RWPE2 (cell line): Measurements from ENCODE around the gene TRAM1L1.

Experiments
- ATAC-seq: fragments of 200-7000 bp; cut with Tn5 transposase; 3 replicates; pipeline ENCODE4 v1.9.1; 2021; ENCODE audit warnings: low read depth
- DNase-seq: peaks from one replicate; pipeline ENCODE4 v3.0.0-alpha.2; 2020; ENCODE audit warnings: low spot score
- H3K27ac ChIP-seq: fragments of 450-650 bp; 2 replicates; pipeline ENCODE4 v1.5.1; 2017; ENCODE audit warnings: mild to moderate bottlenecking; ENCODE audit not compliant: poor library complexity, severe bottlenecking
- H3K27me3 ChIP-seq: fragments of 250-450 bp; sonication (Bioruptor Pico); 2 replicates; pipeline ENCODE4 v1.5.1; 2021; ENCODE audit warnings: mild to moderate bottlenecking, moderate library complexity; ENCODE audit not compliant: insufficient read depth, poor library complexity, severe bottlenecking
- H3K36me3 ChIP-seq: fragments of 250-450 bp; sonication (Bioruptor Pico); 2 replicates; pipeline ENCODE4 v1.5.1; 2020; ENCODE audit warnings: low read depth, mild to moderate bottlenecking, moderate library complexity
- H3K4me1 ChIP-seq: fragments of 250-450 bp; sonication (Bioruptor Pico); 2 replicates; pipeline ENCODE4 v1.5.1; 2021; ENCODE audit warnings: mild to moderate bottlenecking, moderate library complexity; ENCODE audit not compliant: insufficient read depth, poor library complexity, severe bottlenecking
- H3K4me3 ChIP-seq: fragments of 250-450 bp; sonication (Bioruptor Pico); 2 replicates; pipeline ENCODE4 v1.5.1; 2021; ENCODE audit warnings: mild to moderate bottlenecking, moderate library complexity; ENCODE audit not compliant: severe bottlenecking
- H3K9me3 ChIP-seq: fragments of 250-450 bp; sonication (Bioruptor Pico); 2 replicates; pipeline ENCODE4 v1.5.1; 2021; ENCODE audit warnings: mild to moderate bottlenecking, moderate library complexity; ENCODE audit not compliant: severe bottlenecking
- CTCF ChIP-seq: fragments of 450-650 bp; IDR thresholded peaks from one replicate; pipeline ENCODE4 v1.5.1; 2017; ENCODE audit warnings: mild to moderate bottlenecking, moderate library complexity; ENCODE audit not compliant: poor library complexity, severe bottlenecking

Gene TRAM1L1

GRCh38 chr4:117084866-117085701 is at the start of gene TRAM1L1:
Gene TRAM1L1, minus strand, starts transcription at chr4:117085576. Its CDS starts 183 bp downstream, at chr4:117085393.
- Histone ChIP-seq H3K9me3 (no peaks in the 10 kb centered on the region), H3K27me3 (no peaks in the 10 kb centered on the region), H3K36me3 (no peaks in the 10 kb centered on the region), H3K4me3 (peak within 1 kb of the TSS; percentile 75), H3K27ac (no peak within 1 kb of the TSS), H3K4me1 (no peaks in the 10 kb centered on the region)
- TF ChIP-seq CTCF, result peak; percentile 20
- peak; percentile 83 for ATAC-seq
- peak; percentile 45 for DNase-seq

- no peaks in the 10 kb centered on the region for H3K27me3 ChIP-seq
- H3K27ac ChIP-seq, result no peak overlapping the region
- no peak for DNase-seq
- H3K9me3 ChIP-seq, result no peaks in the 10 kb centered on the region
- H3K4me1 ChIP-seq, result no peaks in the 10 kb centered on the region
- H3K36me3 ChIP-seq, result no peaks in the 10 kb centered on the region
- peak; percentile 69 for TF ChIP-seq CTCF
- no peak overlapping the region for H3K4me3 ChIP-seq
- ATAC-seq, result peak; percentile 45; the same call in 2 of the 3 replicates
Measured at GRCh38 chr4:117134386-117134785, 49.0 kb upstream of the TRAM1L1 start.

GRCh38 chr4:117096886-117097285 is 11.5 kb upstream of the TRAM1L1 start:
- ATAC-seq (no peak), DNase-seq (no peak)
- no peaks in the 10 kb centered on the region for H3K27me3 ChIP-seq
- no peak for TF ChIP-seq CTCF
- no peaks in the 10 kb centered on the region for H3K4me1 ChIP-seq
- H3K27ac ChIP-seq, result no peak overlapping the region
- H3K36me3 ChIP-seq, result no peaks in the 10 kb centered on the region
- H3K4me3 ChIP-seq, result no peak overlapping the region
- no peaks in the 10 kb centered on the region for H3K9me3 ChIP-seq

- DNase-seq (no peak), ATAC-seq (no peak)
- H3K27me3 ChIP-seq, result no peaks in the 10 kb centered on the region
- no peaks in the 10 kb centered on the region for H3K4me1 ChIP-seq
- no peak for TF ChIP-seq CTCF
- H3K36me3 ChIP-seq, result no peaks in the 10 kb centered on the region
- H3K27ac ChIP-seq, result no peak overlapping the region
- no peak overlapping the region for H3K4me3 ChIP-seq
- no peaks in the 10 kb centered on the region for H3K9me3 ChIP-seq
Measured at GRCh38 chr4:117096462-117096861, 11.1 kb upstream of the TRAM1L1 start.

GRCh38 chr4:117093571-117093970 is 8.2 kb upstream of the TRAM1L1 start:
- TF ChIP-seq CTCF, result no peak
- DNase-seq (no peak), ATAC-seq (no peak)

More at GRCh38 chr4:117093571-117093970, 8.2 kb upstream of the TRAM1L1 start:
- Histone ChIP-seq H3K36me3 (no peaks in the 10 kb centered on the region), H3K27ac (no peak overlapping the region), H3K27me3 (no peaks in the 10 kb centered on the region), H3K9me3 (no peaks in the 10 kb centered on the region), H3K4me3 (no peak overlapping the region), H3K4me1 (no peaks in the 10 kb centered on the region)
